ENCODE results near the gene TDRD12. TPM values are rescaled to one million over a fixed set of nuclear protein-coding genes. Genes with fewer than 3 reads are reported as not detected.

The TDRD12 gene
- total and polyA plus RNA-seq, 4 donors = under 0.01 to 0.23 (median 0.02) TPM; not detected in 1

GRCh38 chr19:32817569-32818476 lies 98.3 kb downstream of the TDRD12 start:
- TF ChIP-seq ZBTB33 (IDR thresholded peaks at IDR 0.05) (no peak), HNF4A (conservative IDR thresholded peaks at IDR 0.05) (no peak), MAX (IDR thresholded peaks at IDR 0.05) (no peak), YY1 (IDR thresholded peaks at IDR 0.05) (no peak), RAD21 (IDR thresholded peaks at IDR 0.05) (no peak), ATF3 (IDR thresholded peaks at IDR 0.05) (no peak), EGR1 (IDR thresholded peaks at IDR 0.05; ENCODE audit: low read depth in 2 of 2) (no peak), GABPA (IDR thresholded peaks at IDR 0.05 in 1 of 2, conservative IDR thresholded peaks at IDR 0.05 in 1 of 2) (no peak), CTCF (IDR thresholded peaks at IDR 0.05; ENCODE audit: low read depth, low read length, missing input control) (no peak), SP1 (IDR thresholded peaks at IDR 0.05) (no peak), TAF1 (conservative IDR thresholded peaks at IDR 0.05) (no peak), NR2F2 (IDR thresholded peaks at IDR 0.05) (no peak), FOXA2 (IDR thresholded peaks at IDR 0.05) (no peak), HNF4G (IDR thresholded peaks at IDR 0.05) (no peak), RXRA (IDR thresholded peaks at IDR 0.05) (no peak), REST (IDR thresholded peaks at IDR 0.05) (no peak), FOXA1 (IDR thresholded peaks at IDR 0.05) (no peak), JUND (IDR thresholded peaks at IDR 0.05) (no peak)
- no peak for DNase-seq (ENCODE audit: low spot score)
- Histone ChIP-seq H3K27me3 (ENCODE audit: control insufficient read depth in 4 of 4, insufficient read depth in 4 of 4, low read length in 3 of 4) (no peaks in the 10 kb centered on the region), H3K4me1 (ENCODE audit: control insufficient read depth in 4 of 4, insufficient read depth in 4 of 4, low read length in 3 of 4) (no peaks in the 10 kb centered on the region), H3K27ac (ENCODE audit: low read depth in 1 of 2, low read length in 2 of 2) (no peak overlapping the region), H3K36me3 (ENCODE audit: control insufficient read depth in 4 of 4, insufficient read depth in 3 of 4, low read depth in 1 of 4, low read length in 3 of 4) (no peaks in the 10 kb centered on the region), H3K9ac (ENCODE audit: low read depth in 1 of 2, low read length in 2 of 2) (no peak overlapping the region), H3K4me3 (ENCODE audit: low read depth in 1 of 3, low read length in 3 of 3) (no peak overlapping the region), H3K9me3 (ENCODE audit: control insufficient read depth in 4 of 4, low read length in 3 of 4) (no peaks in the 10 kb centered on the region)
- WGBS = 78% methylated on average over 17 of the region's 17 CpGs

All from liver (tissue), 9 donors.